B cell (primary cell): ENCODE results near the gene DMRTC1. TPM values are rescaled to one million over a fixed set of nuclear protein-coding genes. Genes with fewer than 3 reads are reported as not detected.
"Not testable (repeated sequence)": the region's sequence is repeated elsewhere in the genome, so short reads cannot be mapped to it uniquely, and the experiment has no call there.

Experiments
- ATAC-seq: fragments of 200-7000 bp; cut with Tn5 transposase; one replicate; pipeline ENCODE4 v1.10.0; 2021; ENCODE audit warnings: low read depth, mild to moderate bottlenecking, moderate number of reproducible peaks, moderate library complexity
- CTCF ChIA-PET: fragments of 350-600 bp; sonication (Branson Sonifier 250); formaldehyde crosslinking; loops from one replicate; lab custom pipeline; 2021; ENCODE audit warnings: antibody characterized with exemption, inconsistent platforms; lab: Charles Lee
- POLR2A ChIA-PET: fragments of 350-600 bp; sonication (Branson Sonifier 250); formaldehyde crosslinking; loops from one replicate; lab custom pipeline; 2021; ENCODE audit warnings: antibody characterized with exemption; lab: Charles Lee
- DNase-seq: peaks from one replicate; pipeline ENCODE4 v3.0.0; 2013
- H2AFZ ChIP-seq: 2 replicates; pipeline ENCODE4 v1.6.1; 2012; ENCODE audit warnings: mild to moderate bottlenecking, low read depth, low read length; ENCODE audit not compliant: insufficient read depth, poor library complexity, severe bottlenecking
- H3K27ac ChIP-seq, 2 donors: 1 replicate in 1 of 2; 2 replicates in 1 of 2; pipeline ENCODE4 v1.5.1; 2012 to 2013; ENCODE audit warnings: low read length in 2 of 2, mild to moderate bottlenecking in 2 of 2, moderate library complexity in 1 of 2
- H3K27me3 ChIP-seq, 4 experiments: fragments of 200-600 bp in 1 of 4; sonication (generic) in 1 of 4; replicated peaks in 1 of 4; 1 replicate in 2 of 4; 2 replicates in 2 of 4; pipeline versions ENCODE4 v1.6.1 to v1.7.0; 2013 to 2016; ENCODE audit warnings: low read length in 3 of 4, mild to moderate bottlenecking in 2 of 4, mixed read lengths in 1 of 4, moderate library complexity in 1 of 4; ENCODE audit not compliant: insufficient read depth in 4 of 4, control insufficient read depth in 3 of 4; ENCODE audit errors: control extremely low read depth in 1 of 4
- H3K36me3 ChIP-seq, 2 experiments: replicated peaks in 1 of 2; 1 replicate in 1 of 2; 2 replicates in 1 of 2; pipeline versions ENCODE4 v1.6.1 to v1.7.1; 2013; ENCODE audit warnings: low read length in 1 of 2; ENCODE audit not compliant: insufficient read depth in 2 of 2, control insufficient read depth in 1 of 2; ENCODE audit errors: control extremely low read depth in 1 of 2, extremely low read depth in 1 of 2
- H3K4me1 ChIP-seq, 2 donors: fragments of 200-600 bp in 1 of 2; sonication (generic) in 1 of 2; 1 replicate in 1 of 2; 2 replicates in 1 of 2; pipeline versions ENCODE4 v1.5.1 to v1.6.1; 2013 to 2017; ENCODE audit warnings: low read length in 2 of 2; ENCODE audit not compliant: control insufficient read depth in 2 of 2, insufficient read depth in 2 of 2
- H3K4me2 ChIP-seq: replicated peaks from 2 replicates; pipeline ENCODE3; 2012; ENCODE audit warnings: mild to moderate bottlenecking, low read depth, low read length; ENCODE audit not compliant: poor library complexity, severe bottlenecking
- H3K4me3 ChIP-seq, 5 experiments: fragments of 200-600 bp in 1 of 5; sonication (generic) in 1 of 5; 1 replicate in 3 of 5; 2 replicates in 2 of 5; pipeline versions ENCODE4 v1.5.1 to v1.7.0; 2011 to 2016; ENCODE audit warnings: low read length in 4 of 5, mild to moderate bottlenecking in 4 of 5, low read depth in 2 of 5, control low read depth in 1 of 5, moderate library complexity in 1 of 5; ENCODE audit not compliant: insufficient read depth in 1 of 5; ENCODE audit errors: control extremely low read depth in 1 of 5, extremely low read depth in 1 of 5
- H3K79me2 ChIP-seq: fragments of 200-600 bp; sonication (generic); one replicate; pipeline ENCODE4 v1.6.0; 2016; ENCODE audit warnings: low read length; ENCODE audit not compliant: control insufficient read depth, insufficient read depth
- H3K9ac ChIP-seq: fragments of 200-600 bp; sonication (generic); 2 replicates; pipeline ENCODE4 v1.6.1; 2017; ENCODE audit warnings: mild to moderate bottlenecking, low read length, moderate library complexity
- H3K9me3 ChIP-seq, 3 donors: one replicate each; pipeline versions ENCODE4 v1.6.1 to v1.7.1; 2013; ENCODE audit warnings: low read length in 2 of 3; ENCODE audit not compliant: control insufficient read depth in 2 of 3, insufficient read depth in 1 of 3; ENCODE audit errors: control extremely low read depth in 1 of 3
- H4K20me1 ChIP-seq: 2 replicates; pipeline ENCODE4 v1.6.0; 2012; ENCODE audit warnings: mild to moderate bottlenecking, low read length; ENCODE audit not compliant: insufficient read depth, control insufficient read depth, poor library complexity, severe bottlenecking
- H3K27ac Mint-ChIP-seq: one replicate; pipeline ENCODE4 v1.8.0; 2021; ENCODE audit warnings: mixed read lengths
- H3K27me3 Mint-ChIP-seq: one replicate; pipeline ENCODE4 v1.8.0; 2021; ENCODE audit warnings: mixed read lengths
- H3K4me1 Mint-ChIP-seq: one replicate; pipeline ENCODE4 v1.8.0; 2021; ENCODE audit warnings: mixed read lengths
- H3K4me3 Mint-ChIP-seq: one replicate; pipeline ENCODE4 v1.8.0; 2021; ENCODE audit warnings: mixed read lengths
- H3K9me3 Mint-ChIP-seq: one replicate; pipeline ENCODE4 v1.8.0; 2022; ENCODE audit warnings: mixed read lengths; ENCODE audit not compliant: insufficient read depth
- WGBS: methylation state at CpG from one replicate; pipeline ENCODE4 v1.1.5; 2013; ENCODE audit warnings: missing lambda C conversion rate; ENCODE audit not compliant: insufficient coverage; 5-methylcytosine and 5-hydroxymethylcytosine counted together
- intact Hi-C: fragments of 100-400 bp; cut with micrococcal nuclease; formaldehyde crosslinking; loops from one replicate; pipeline ENCODE4 v1.10.0; 2022
- polyA plus RNA-seq: library from polyadenylated mRNA; depleted of rRNA; stranded (reverse); fragments of >200 nt; gene quantifications from 2 replicates; pipeline ENCODE4 v1.2.3, GENCODE V29; 2012
- total RNA-seq, 2 donors: library from RNA; stranded (reverse); fragments of 120-200 nt in 1 of 2; gene quantifications; 1 replicate in 1 of 2; 2 replicates in 1 of 2; pipeline versions ENCODE4 v1.2.3 to v1.2.4, GENCODE V29; 2013 to 2022

The DMRTC1 gene
- total and polyA plus RNA-seq, 2 donors (not counting 1 experiment from before 2014, with no cell fraction given): 0.34 to 0.58 TPM

DNA sequence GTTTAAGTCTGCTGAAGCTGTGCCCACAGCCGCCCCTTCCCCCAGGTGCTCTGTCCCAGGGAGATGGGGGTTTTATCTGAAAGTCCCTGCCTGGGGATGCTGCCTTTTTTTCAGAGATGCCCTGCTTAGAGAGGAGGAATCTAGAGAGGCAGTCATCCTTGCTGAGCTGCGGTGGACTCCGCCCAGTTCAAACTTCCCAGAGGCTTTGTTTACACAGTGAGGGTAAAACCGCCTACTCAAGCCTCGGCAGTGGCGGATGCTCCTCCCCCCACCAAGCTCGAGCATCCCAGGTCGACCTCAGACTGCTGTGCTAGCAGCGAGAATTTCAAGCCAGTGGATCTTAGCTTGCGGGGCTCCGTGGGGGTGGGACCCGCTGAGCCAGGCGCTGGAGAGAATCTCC is 112.9 kb downstream of the DMRTC1 start:
- not testable (repeated sequence) for H3K4me3 Mint-ChIP-seq, H3K27me3 Mint-ChIP-seq, H3K9me3 Mint-ChIP-seq

More for the DNA sequence above, 112.9 kb downstream of the DMRTC1 start:
- H3K36me3 ChIP-seq, ATAC-seq, H4K20me1 ChIP-seq, H3K27ac ChIP-seq, H3K79me2 ChIP-seq, H3K27ac Mint-ChIP-seq, H3K4me1 ChIP-seq, H3K4me1 Mint-ChIP-seq, H3K27me3 ChIP-seq, H3K9ac ChIP-seq, H3K4me2 ChIP-seq, POLR2A ChIA-PET, H3K4me3 ChIP-seq, intact Hi-C loops, DNase-seq, CTCF ChIA-PET, H3K9me3 ChIP-seq, H2AFZ ChIP-seq: not testable (repeated sequence)
- no CpG with 5 or more reads among the region's 13 CpGs for WGBS

Other genes with a start within 250 kb of the DMRTC1 start
- 0.20 and 0.22 TPM in 2 replicates for gene PHKA1, start 229.5 kb downstream of the DMRTC1 start, total RNA-seq
- 0.07 and 0.09 TPM in 2 replicates for gene PHKA1, start 229.5 kb downstream of the DMRTC1 start, polyA plus RNA-seq
- gene DMRTC1B, start 166.9 kb downstream of the DMRTC1 start, total RNA-seq: 2.2 and 2.4 TPM in 2 replicates
- gene DMRTC1B, start 166.9 kb downstream of the DMRTC1 start, polyA plus RNA-seq: 2.7 and 3.3 TPM in 2 replicates
- gene FAM236B, start 161.2 kb downstream of the DMRTC1 start, total RNA-seq: not detected in 2 replicates
- gene FAM236B, start 161.2 kb downstream of the DMRTC1 start, polyA plus RNA-seq: not detected in 2 replicates
- gene FAM236D, start 135.6 kb downstream of the DMRTC1 start, total RNA-seq: not detected in 2 replicates
- not detected in 2 replicates for gene FAM236D, start 135.6 kb downstream of the DMRTC1 start, polyA plus RNA-seq
- not detected in 2 replicates for gene FAM236C, start 31.2 kb downstream of the DMRTC1 start, total RNA-seq
- not detected in 2 replicates for gene FAM236C, start 31.2 kb downstream of the DMRTC1 start, polyA plus RNA-seq
- gene FAM236A, start 5.6 kb downstream of the DMRTC1 start, total RNA-seq: not detected in 2 replicates
- not detected in 2 replicates for gene FAM236A, start 5.6 kb downstream of the DMRTC1 start, polyA plus RNA-seq
- gene PABPC1L2B, start 59.1 kb upstream of the DMRTC1 start, total RNA-seq: not detected in 2 replicates
- gene PABPC1L2B, start 59.1 kb upstream of the DMRTC1 start, polyA plus RNA-seq: not detected in 2 replicates
- gene PABPC1L2A, start 135.7 kb upstream of the DMRTC1 start, total RNA-seq: not detected in 2 replicates
- not detected in 2 replicates for gene PABPC1L2A, start 135.7 kb upstream of the DMRTC1 start, polyA plus RNA-seq